ENCODE measurements around the gene PRAME. TPM values are rescaled to one million over a fixed set of nuclear protein-coding genes. Genes with fewer than 3 reads are reported as not detected.

The PRAME gene
- total and polyA plus RNA-seq, 4 donors: 0.02 to 1.5 TPM; not detected in 2

GRCh38 chr22:22547692-22548300, 11.3 kb downstream of the PRAME start:
- H3K27me3 ChIP-seq (ENCODE audit: control insufficient read depth in 3 of 3, insufficient read depth in 3 of 3, low read length in 2 of 3): no peaks in the 10 kb centered on the region
- no peaks in the 10 kb centered on the region for H3K4me1 ChIP-seq (ENCODE audit: control insufficient read depth in 5 of 5, insufficient read depth in 5 of 5, low read length in 5 of 5)
- no peaks in the 10 kb centered on the region for H3K36me3 ChIP-seq (ENCODE audit: control insufficient read depth in 4 of 4, insufficient read depth in 4 of 4, low read length in 4 of 4)
- no peak overlapping the region for H3K9ac ChIP-seq (ENCODE audit: insufficient read depth in 1 of 2, low read length in 2 of 2)
- 21 to 32% methylated on average over 3 of the region's 3 CpGs for WGBS, 2 donors
- ATAC-seq (ENCODE audit: insufficient read depth, low FRiP score): no peak
- TF ChIP-seq, protein P1, sequence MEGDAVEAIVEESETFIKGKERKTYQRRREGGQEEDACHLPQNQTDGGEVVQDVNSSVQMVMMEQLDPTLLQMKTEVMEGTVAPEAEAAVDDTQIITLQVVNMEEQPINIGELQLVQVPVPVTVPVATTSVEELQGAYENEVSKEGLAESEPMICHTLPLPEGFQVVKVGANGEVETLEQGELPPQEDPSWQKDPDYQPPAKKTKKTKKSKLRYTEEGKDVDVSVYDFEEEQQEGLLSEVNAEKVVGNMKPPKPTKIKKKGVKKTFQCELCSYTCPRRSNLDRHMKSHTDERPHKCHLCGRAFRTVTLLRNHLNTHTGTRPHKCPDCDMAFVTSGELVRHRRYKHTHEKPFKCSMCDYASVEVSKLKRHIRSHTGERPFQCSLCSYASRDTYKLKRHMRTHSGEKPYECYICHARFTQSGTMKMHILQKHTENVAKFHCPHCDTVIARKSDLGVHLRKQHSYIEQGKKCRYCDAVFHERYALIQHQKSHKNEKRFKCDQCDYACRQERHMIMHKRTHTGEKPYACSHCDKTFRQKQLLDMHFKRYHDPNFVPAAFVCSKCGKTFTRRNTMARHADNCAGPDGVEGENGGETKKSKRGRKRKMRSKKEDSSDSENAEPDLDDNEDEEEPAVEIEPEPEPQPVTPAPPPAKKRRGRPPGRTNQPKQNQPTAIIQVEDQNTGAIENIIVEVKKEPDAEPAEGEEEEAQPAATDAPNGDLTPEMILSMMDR (IDR thresholded peaks at IDR 0.05; ENCODE audit: control extremely low read depth, extremely low read depth): no peak
- H3K4me3 ChIP-seq: no peak overlapping the region
- no peaks in the 10 kb centered on the region for H3K9me3 ChIP-seq (ENCODE audit: control insufficient read depth in 4 of 4, insufficient read depth in 3 of 4, low read length in 3 of 4)
- no peak for DNase-seq
- H3K27ac ChIP-seq (ENCODE audit: low read depth in 1 of 2, low read length in 1 of 2): no peak overlapping the region

GRCh38 chr22:22547226-22547625, 11.8 kb downstream of the PRAME start:
- H3K27ac ChIP-seq (ENCODE audit: low read depth in 1 of 2, low read length in 1 of 2): no peak overlapping the region
- no peaks in the 10 kb centered on the region for H3K27me3 ChIP-seq (ENCODE audit: control insufficient read depth in 3 of 3, insufficient read depth in 3 of 3, low read length in 2 of 3)
- ATAC-seq (ENCODE audit: insufficient read depth, low FRiP score): no peak
- 84 to 96% methylated on average over 3 of the region's 3 CpGs for WGBS, 2 donors
- H3K4me1 ChIP-seq (ENCODE audit: control insufficient read depth in 5 of 5, insufficient read depth in 5 of 5, low read length in 5 of 5): no peaks in the 10 kb centered on the region
- no peaks in the 10 kb centered on the region for H3K36me3 ChIP-seq (ENCODE audit: control insufficient read depth in 4 of 4, insufficient read depth in 4 of 4, low read length in 4 of 4)
- TF ChIP-seq, protein P1 (IDR thresholded peaks at IDR 0.05; ENCODE audit: control extremely low read depth, extremely low read depth): no peak
- DNase-seq: no peak
- H3K9me3 ChIP-seq (ENCODE audit: control insufficient read depth in 4 of 4, insufficient read depth in 3 of 4, low read length in 3 of 4): no peaks in the 10 kb centered on the region
- H3K9ac ChIP-seq (ENCODE audit: insufficient read depth in 1 of 2, low read length in 2 of 2): no peak overlapping the region
- H3K4me3 ChIP-seq: no peak overlapping the region

- Histone ChIP-seq H3K27me3 (ENCODE audit: control insufficient read depth in 3 of 3, insufficient read depth in 3 of 3, low read length in 2 of 3) (no peaks in the 10 kb centered on the region), H3K9me3 (ENCODE audit: control insufficient read depth in 4 of 4, insufficient read depth in 3 of 4, low read length in 3 of 4) (no peaks in the 10 kb centered on the region), H3K36me3 (ENCODE audit: control insufficient read depth in 4 of 4, insufficient read depth in 4 of 4, low read length in 4 of 4) (no peaks in the 10 kb centered on the region), H3K27ac (ENCODE audit: low read depth in 1 of 2, low read length in 1 of 2) (no peak overlapping the region), H3K4me1 (ENCODE audit: control insufficient read depth in 5 of 5, insufficient read depth in 5 of 5, low read length in 5 of 5) (no peaks in the 10 kb centered on the region), H3K4me3 (no peak overlapping the region), H3K9ac (ENCODE audit: insufficient read depth in 1 of 2, low read length in 2 of 2) (no peak overlapping the region)
- DNase-seq (peak in 1 of 3 donors; percentile 37), ATAC-seq (ENCODE audit: insufficient read depth, low FRiP score) (no peak)
- WGBS, 2 donors: 22 to 40% methylated on average over 5 of the region's 5 CpGs
- TF ChIP-seq, protein P1 (IDR thresholded peaks at IDR 0.05; ENCODE audit: control extremely low read depth, extremely low read depth): no peak
Measured at GRCh38 chr22:22546490-22546889, 12.6 kb downstream of the PRAME start.

DNA sequence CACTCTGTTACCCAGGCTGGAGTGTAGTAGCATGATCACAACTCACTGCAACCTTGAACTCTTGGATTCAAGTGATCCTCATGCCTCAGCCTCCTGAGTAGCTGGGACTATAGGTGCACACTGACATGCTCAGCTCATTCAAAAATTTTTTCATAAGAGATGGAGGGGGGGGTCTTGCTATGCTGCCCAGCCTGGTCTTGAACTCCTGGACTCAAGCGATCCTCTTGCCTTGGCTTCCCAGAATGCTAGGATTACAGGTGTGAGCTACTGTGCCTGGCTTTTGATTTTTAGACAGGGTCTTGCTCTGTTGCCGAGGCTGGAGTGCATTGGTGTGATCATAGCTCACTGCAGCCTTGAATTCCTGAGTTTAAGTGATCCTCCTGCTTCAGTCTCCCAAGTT, 14.0 kb downstream of the PRAME start:
- Histone ChIP-seq H3K27me3 (ENCODE audit: control insufficient read depth in 3 of 3, insufficient read depth in 3 of 3, low read length in 2 of 3) (no peaks in the 10 kb centered on the region), H3K9ac (ENCODE audit: insufficient read depth in 1 of 2, low read length in 2 of 2) (no peak overlapping the region), H3K9me3 (ENCODE audit: control insufficient read depth in 4 of 4, insufficient read depth in 3 of 4, low read length in 3 of 4) (peaks cover 0 to 3% (median 0%) of the 10 kb centered on the region in 4 donors), H3K4me1 (ENCODE audit: control insufficient read depth in 5 of 5, insufficient read depth in 5 of 5, low read length in 5 of 5) (no peaks in the 10 kb centered on the region), H3K36me3 (ENCODE audit: control insufficient read depth in 4 of 4, insufficient read depth in 4 of 4, low read length in 4 of 4) (no peaks in the 10 kb centered on the region), H3K4me3 (no peak overlapping the region), H3K27ac (ENCODE audit: low read depth in 1 of 2, low read length in 1 of 2) (no peak overlapping the region)
- no peak for ATAC-seq (ENCODE audit: insufficient read depth, low FRiP score)
- 86 to 88% methylated on average over 2 of the region's 2 CpGs for WGBS, 2 donors
- DNase-seq: no peak
- TF ChIP-seq, protein P1 (IDR thresholded peaks at IDR 0.05; ENCODE audit: control extremely low read depth, extremely low read depth): no peak
